CD1c-positive myeloid dendritic cell (primary cell): ENCODE data around the gene TXNRD1.

Experiments
- DNase-seq: peaks from one replicate; pipeline ENCODE4 v3.0.0-alpha.2; 2016; ENCODE audit errors: extremely low spot score

Gene TXNRD1

DNA sequence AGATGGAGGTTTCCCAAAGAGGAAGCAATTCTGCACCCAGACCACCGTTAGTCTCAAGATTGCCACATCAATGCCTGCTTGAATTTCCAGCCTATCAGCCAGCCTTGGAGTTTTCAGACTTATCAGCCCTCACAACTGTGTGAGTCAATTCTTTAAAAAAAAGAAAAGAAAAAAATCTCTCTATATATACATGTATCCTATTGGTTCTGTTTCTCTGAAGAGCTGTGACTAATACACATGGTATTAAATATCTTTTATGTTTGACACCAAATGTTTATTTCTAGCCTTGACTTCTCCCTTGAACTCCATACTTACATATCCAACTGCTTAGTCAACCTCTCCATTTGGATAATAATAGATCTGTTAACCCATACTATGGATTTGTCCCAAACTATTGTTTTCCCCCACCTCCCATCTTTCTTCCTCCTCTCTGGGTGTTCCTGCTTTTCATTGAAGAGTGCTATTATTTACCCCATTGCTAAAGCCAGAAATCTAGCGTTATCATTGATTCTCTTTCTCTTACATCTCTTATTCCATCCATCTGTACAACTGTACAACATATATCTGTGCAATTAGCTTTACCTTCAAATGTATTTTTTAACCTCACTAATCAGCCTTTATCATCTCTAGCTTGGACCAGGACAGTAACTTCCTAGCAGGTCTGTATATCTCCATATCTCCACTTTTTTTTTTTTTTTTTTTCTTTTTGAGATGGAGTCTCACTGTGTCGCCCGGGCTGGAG, 65.3 kb downstream of the TXNRD1 start:
- no peak for DNase-seq

DNA sequence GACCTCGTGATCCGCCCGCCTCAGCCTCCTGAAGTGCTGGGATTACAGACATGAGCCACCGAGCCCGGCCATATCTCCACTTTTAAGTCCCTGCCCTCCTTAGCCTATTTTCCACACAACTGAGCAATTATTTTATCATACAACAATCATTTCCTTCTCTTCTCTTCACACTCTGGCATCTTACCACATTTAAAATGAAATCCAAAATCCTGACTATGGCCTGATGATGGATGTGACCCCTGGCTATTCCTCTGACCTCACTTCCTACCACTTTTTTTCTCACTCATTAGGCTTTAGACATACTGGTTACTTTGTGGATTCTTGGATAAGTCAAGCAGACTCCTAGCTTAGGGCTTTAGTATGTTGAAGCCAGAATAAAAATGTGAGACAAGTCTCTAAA, 66.1 kb downstream of the TXNRD1 start:
- no peak for DNase-seq

DNA sequence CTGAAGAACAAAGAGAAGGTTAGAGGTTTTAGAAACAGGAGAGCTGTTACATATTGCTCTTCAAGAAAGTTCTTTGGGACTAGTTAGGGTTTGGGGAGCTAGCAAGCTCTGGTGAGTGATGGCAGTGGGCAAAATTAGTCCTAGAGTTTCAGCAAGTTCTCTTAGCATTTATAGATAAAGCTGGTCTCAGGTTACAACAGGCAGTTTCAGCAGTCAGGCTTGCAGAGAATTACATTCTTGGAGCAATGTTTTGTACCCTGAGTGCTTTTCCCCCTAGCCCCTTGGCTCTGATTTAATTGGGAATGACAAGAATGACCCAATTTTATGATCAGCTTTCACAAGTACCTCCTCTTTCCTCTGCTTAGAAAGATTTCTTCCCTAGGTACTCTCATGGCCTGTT, 66.5 kb downstream of the TXNRD1 start:
- DNase-seq, result no peak

DNA sequence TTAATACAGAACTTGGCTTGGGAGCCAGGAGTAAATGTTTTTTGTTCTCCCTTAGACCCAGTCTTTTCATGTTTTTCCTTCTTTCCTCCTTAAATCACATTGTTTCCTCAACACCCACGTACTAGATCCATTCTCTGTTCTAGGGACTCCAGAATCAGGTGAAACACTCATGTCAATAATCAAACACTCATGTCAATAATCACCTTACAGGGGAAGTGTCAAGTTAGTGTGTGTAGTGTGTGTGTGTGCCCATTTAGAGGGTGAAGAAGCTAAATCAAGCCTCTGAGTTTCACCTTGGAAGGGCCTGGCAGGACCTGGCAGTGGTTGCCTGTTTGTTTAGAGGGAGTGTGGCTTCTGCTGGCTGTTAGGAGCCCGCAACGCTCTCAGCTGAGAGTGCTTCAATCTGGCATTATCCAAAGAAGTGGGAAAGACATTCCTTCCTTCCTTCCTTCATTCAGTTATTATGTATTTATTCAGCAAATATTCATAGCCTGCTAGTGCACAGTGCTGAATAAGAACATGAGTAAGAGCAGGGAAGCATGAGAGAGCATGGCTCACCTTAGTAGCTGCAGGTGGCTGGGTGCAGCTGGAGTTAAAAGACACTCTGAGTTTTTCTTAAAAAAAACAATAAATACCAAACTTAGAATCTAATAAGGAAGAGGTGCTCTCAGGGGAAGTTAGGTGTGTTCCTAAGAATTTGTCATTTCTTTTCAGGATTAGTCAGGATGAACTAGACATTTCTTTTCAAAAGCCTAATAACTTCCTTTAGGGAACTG, 70.3 kb downstream of the TXNRD1 start:
- DNase-seq, result no peak

DNA sequence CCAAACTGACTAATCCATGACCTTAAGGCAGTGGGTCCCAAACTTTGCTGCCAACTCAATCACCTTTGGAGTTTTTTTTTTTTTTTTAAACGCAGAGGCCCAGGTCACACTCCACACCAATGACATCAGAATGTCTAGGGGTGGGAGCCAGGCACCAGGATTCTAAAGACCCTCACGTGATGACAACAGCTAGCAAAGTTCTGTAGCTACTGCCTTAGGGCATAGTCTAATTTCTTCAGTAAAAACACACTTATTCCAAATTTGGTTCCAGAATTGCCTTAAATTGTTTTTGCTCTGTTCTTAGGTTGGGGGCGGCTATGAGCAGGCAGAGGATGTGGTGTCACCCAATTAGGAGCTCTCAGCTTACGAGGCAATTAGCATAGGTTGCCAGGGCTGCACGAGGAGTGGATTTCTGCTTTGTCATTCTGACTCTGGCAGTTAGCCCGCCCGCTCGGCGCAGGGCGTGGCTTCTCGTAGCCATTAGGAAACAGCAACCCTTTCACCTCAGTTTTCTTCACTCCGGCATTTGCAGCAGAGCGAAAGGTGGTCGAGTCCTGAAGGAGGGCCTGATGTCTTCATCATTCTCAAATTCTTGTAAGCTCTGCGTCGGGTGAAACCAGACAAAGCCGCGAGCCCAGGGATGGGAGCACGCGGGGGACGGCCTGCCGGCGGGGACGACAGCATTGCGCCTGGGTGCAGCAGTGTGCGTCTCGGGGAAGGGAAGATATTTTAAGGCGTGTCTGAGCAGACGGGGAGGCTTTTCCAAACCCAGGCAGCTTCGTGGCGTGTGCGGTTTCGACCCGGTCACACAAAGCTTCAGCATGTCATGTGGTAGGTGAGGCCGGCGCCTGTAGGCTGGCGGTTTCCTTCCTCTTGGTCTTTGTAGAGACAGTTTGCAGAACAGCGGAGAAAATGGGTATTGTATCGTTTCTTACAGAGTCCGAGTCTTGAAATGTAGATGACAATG, 71.2 kb downstream of the TXNRD1 start:
- DNase-seq, result peak; percentile 98

DNA sequence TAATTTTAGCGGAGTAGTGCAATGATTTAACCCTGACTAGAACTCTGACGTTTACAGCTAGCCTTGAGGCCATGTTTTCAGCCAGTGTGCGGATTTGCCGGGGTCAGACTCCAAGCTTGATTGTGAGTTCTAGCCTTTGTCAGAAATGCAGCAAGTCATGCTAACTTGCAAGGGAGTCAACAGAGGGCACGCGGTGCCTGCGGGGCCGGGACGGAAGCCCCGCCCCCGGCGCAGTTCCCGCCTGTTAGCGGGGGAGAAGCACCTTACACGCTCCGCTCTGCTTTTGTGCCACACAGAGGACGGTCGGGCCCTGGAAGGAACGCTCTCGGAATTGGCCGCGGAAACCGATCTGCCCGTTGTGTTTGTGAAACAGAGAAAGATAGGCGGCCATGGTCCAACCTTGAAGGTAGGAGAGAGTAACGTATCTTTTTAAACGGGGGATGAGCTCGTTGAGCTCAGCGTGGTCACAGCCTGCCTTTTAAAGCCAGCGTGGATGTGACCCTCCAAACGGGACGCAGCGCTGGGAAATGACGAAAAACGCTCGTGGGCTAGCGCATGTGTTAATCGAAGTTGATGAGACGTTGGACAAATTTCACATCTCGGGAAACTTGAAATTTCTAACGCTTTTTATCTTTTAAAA, 73.2 kb downstream of the TXNRD1 start:
- DNase-seq, result peak; percentile 94

DNA sequence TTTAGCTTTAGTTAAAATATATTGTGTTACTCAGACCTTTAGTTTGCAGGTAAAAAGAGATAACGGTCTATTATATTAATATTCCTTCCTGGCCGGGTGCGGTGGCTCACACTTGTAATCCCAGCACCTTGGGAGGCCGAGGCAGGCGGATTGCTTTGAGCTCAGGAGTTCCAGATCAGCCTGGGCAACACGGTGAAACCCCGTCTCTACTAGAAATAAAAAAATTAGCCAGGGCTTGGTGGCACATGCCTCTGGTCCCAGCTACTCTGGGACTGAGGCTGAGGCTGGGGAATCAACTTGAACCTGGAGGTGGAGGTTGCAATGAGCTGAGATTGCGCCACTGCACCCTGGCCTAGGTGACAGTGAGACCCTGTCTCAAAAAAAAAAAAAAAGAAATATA, 74.7 kb downstream of the TXNRD1 start:
- no peak for DNase-seq

DNA sequence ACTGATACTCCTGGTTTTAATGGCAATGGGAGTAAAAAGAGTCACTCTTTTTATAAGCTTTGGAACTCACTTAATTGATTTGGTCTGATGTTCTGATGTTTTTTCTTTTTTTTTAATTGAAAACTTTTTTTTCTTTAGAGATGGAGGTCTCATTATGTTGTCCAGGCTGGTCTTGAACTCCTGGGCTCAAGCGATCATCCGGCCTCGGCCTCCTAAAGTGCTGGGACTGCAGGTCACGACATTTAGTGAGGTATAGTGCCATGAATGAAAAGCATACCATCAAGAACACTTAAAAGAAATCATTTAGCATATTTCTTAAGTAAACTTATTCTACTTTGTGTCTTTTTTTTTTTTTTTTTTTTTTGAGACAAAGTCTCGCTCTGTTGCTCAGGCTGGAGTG, 75.3 kb downstream of the TXNRD1 start:
- no peak for DNase-seq

DNA sequence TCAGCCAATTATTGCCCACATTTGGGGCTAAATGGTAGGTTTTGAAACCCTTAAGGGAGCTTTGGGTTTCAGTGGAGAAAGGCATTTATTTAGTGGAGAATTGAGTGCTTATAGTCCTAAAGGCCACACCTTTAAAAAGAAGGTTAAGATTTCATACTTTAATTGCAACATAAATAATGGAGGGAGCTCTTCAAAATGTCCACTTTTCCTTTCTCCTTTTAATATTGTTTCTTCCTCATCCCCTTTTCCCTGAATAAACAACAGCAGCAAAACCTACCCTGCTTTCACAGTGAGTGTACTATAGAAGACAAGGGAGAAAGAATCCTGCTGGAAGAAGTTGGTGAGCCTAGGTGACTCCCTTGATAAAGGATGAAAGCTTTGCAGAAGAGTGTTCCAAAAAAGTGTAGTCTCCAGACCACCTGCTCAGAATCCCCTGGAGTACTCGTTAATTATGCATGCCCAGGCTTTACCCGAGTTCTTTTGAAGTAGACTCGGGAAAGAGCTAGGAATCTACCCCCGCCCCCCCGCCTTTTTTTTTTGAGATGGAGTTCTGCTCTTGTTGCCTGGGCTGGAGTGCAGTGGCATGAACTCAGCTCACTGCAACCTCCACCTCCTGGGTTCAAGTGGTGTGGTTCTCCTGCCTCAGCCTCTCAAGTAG, 76.4 kb downstream of the TXNRD1 start:
- no peak for DNase-seq

DNA sequence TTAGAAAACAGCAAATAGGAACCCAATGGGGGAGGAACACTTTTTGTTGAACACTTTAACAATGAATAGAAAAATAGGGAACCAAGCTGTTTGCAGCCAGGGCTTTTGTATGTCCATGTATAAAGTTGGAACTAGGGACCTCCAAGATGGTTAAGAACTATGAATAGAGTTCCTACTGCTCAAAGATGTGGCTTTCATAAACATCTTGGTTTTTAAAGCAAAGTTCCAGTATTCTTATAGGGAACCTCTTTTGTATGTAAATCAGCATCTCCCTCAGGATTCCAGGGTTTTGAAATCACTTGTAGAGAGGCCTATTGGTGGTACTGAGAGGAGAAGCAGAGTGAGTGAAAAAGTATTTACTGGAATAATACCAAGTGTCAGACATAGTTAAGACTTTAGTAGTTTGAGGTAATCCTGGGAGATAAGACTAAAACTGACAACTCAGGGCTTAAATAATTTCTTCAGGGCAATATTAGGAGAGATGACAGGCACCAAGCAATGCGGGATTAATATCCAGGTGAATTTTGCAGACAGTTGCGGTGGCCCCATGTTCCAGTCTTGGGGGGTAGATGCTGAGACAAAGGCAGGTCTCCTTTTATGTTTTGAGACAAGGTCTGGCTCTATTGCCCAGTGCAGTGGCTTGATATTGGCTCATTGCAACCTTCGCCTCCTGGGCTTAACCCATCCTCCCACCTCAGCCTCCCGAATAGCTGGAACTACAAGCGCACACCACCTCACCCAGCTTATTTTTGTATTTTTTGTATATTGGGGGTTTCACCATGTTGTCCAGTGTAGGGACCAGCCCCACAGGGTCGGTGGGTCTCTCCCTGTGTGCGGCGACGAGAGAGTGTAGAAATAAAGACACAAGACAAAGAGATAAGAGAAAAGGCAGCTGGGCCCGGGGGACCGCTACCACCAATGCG, 77.6 kb downstream of the TXNRD1 start:
- DNase-seq, result no peak

DNA sequence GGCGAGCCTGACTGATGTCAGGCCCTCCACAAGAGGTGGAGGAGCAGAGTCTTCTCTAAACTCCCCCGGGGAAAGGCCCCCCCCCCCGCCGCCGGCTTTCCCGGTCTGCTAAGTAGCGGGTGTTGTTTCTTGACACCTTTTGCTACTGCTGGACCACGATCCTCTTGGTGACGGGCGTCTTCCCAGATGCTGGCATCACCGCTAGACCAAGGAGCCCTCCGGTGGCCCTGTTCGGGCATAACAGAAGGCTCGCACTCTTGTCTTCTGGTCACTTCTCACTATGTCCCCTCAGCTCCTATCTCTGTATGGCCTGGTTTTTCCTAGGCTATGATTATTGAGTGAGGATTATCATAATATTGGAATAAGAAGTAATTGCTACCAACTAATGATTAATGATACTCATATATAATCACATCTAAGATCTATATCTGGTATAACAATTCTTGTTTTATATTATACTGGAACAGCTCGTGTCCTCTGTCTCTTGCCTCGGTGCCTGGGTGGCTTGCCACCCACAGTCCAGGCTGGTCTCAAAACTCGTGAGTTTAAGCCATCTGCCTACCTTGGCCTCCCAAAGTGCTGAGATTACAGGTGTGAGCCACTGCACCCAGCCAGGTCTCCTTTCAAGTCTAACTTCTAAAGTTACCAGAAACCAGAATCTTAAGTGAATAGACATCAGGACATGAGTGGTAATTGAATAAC, 78.7 kb downstream of the TXNRD1 start:
- DNase-seq, result peak; percentile 25

DNA sequence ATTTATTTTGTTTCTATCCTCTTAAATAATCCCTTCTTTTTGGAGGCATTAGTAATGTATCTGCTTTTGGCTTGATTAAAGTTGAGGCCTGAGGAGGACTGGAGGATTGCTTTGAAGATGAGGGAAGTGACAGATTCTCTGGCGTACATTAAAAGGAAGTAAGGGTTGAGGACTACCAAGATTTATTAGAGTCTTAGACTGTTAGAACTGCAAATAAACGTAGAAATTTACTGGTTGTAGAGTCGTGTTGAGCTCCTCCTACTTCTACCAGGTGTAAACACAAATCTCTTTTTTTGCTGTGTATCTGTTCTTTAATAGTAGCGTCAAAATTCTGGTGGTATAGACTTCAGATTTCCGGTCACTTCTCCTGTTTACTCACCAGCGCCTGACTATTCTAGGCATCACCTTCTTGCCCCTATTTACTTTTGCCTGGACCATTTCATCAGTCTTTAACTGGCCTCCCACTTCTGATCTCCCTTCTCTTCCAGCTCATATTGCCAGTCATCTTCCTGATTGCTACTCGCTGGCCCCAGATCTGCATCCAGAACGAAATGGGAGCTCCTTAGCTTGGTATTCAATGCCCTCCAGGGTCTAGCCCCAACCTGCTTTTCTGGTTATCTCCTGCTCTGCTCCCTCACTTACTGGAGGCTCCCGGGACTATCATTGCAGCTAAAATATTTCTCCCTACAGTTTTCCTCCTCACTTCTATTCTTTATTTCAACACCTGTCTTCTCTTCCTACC, 79.5 kb downstream of the TXNRD1 start:
- DNase-seq, result peak; percentile 26

DNA sequence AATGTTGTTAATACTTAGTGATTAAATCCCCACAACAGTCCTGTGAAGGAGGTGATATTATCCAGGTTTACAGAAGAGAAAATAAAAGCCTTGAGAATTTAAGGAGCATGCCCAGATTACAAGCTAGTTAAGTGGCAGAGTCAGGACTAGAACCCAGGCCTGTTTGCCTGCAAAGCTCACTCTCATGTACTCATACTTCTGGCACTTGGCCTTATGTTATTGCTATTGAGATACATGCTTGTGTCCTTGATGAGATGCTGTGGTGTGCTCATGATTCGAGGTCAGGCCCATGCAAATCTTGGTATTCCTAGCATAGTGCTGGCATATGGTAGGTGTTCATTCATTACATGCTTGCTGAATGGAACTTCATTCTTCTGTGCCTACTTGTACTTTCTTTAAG, 80.4 kb downstream of the TXNRD1 start:
- DNase-seq, result no peak

DNA sequence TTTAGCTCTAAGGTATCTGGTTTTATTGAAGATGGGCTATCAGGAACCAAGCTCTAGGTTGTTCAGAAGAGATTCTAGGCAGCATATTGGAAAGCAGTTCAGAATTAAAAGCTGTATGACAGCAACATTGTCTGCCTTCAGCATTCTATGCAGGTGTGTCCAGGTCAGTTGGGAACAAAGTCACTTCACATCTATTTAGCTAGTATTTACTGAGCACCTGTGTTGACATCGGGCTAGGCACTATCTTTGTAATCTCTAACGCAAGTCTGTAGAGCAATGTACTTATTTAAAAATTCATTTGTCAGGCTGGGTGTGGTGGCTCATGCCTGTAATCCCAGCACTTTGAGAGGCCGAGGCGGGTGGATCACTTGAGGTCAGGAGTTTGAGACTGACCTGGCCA, 81.1 kb downstream of the TXNRD1 start:
- DNase-seq, result no peak

DNA sequence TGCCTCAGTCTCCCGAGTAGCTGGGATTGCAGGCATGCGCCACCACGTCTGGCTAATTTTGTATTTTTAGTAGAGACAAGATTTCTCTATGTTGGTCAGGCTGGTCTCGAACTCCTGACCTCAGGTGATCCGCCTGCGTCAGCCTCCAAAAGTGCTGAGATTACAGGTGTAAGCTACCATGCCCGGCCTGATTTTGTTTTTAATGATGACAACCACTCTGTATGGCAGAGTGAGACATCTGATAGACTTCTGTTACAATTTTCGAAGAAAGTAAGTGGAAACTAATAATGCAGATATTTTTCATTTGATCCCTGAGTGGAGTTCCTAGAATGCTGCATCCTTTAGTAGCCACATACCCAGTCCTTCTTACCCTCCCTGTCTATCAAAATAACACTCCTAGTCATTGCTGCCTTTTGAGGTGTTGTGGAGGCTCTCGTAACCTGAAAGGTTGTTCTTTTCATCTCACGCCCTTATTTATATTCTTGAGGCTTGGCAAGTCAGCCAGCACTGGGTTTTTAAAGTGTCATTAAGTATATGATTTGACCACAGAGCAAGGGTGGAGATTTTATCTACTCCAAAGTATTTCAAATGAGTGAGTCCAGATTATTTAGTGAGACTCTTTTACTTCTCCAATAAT, 82.0 kb downstream of the TXNRD1 start:
- no peak for DNase-seq

DNA sequence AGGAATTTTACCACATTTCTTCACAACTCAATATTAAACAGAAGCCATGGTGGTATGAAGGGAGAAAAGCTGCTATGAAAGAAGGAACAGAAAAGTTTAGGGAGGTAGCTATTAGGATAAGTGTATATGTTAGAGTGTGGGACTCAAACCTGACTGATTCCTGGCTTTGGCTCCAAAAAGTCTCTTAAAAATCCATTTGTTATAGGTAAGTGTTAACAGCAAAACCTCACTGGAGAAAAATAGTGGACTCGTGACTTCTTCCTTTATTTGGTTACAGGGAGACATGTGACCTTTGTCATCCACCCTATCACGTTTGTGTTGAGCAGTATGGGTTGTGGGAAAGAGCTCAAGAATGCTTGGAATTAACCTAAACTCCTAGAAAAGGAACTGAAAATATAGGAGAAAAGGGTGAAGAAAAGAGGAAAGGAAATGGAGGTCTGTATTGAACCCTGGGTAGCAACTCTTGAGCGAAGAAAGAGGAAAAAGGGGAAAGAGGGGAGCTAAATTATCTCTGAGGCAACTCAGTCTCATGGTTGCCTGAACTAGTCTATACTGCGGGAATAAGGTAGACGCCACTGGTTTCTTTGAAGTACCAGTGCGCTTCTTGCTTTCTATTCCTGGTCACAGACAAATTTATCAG, 84.4 kb downstream of the TXNRD1 start:
- DNase-seq, result peak; percentile 38

DNA sequence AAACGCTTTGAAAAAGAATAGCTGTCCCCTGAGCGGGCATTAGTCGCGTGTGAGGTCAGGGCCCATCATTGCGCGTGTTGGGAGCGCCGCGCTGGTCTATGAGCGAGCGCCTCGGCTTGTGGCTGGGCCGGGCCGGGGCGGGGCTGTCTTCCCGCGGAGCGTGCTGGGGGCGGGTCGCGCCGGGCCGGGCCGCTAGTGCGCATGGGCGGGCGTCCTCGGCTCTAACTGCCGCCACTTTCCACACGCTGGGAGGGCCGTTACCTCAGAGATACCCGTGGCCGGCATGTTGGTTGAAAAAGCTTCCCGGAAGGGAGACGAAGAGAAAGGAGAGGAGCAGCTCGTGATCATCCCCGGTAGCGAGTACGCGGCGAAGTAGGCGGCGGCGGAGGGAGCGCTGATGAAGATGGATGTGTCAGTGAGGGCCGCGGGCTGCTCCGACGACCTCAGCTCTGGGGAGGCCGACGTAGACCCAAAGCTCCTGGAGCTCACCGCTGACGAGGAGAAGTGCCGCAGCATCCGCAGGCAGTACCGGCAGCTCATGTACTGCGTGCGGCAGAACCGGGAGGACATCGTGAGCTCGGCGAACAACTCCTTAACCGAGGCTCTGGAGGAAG, 88.1 kb downstream of the TXNRD1 start, which contains the start of gene EID3:
Gene EID3, plus strand, starts transcription at position 202 of the 614 bp plus-strand sequence. Its CDS starts 196 bp downstream, at position 398.
- DNase-seq, result peak; percentile 92
